ENCODE data around the gene GPR55.

GRCh38 chr2:230869914-230870543 is 55.0 kb downstream of the GPR55 start:
- TF ChIP-seq CTCF (IDR thresholded peaks at IDR 0.05), result no peak
- TF ChIP-seq POLR2A (IDR thresholded peaks at IDR 0.05), result no peak
